Measurements from ENCODE around the gene TIMP2.

Gene TIMP2

DNA sequence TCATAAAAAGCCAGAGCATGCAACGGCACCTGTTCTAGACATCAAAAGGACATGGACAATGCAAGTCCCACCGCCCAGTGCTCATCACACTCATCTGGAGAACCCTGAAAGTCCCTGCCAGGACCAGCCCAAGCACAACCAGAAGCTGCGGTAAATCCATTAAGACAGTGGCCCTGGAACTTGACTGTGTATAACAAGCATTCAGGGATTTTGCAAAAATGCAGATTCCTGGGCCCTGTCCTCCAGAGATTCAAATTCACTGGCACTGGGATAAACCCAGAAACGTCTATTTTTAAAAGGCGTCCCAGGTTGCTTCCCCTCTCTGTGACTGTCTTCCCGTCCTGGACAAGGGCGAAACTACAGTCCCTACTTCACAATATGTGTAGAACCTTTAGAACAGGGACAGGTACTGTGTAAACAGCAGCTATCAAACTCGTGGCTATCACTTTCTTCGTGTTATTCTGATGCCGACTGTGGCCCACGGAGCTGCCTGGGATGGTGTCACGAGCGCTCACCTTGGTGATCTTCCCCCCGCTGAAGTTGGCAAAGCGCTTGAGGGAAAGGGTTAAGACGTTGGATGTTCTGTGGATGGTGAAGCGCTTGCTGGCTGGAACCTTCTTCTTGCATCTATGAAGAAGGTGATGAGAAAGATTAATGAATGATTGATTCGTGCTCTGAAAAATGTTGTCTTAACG lies 106.9 kb downstream of the TIMP2 start:
- TF ChIP-seq, protein P1, sequence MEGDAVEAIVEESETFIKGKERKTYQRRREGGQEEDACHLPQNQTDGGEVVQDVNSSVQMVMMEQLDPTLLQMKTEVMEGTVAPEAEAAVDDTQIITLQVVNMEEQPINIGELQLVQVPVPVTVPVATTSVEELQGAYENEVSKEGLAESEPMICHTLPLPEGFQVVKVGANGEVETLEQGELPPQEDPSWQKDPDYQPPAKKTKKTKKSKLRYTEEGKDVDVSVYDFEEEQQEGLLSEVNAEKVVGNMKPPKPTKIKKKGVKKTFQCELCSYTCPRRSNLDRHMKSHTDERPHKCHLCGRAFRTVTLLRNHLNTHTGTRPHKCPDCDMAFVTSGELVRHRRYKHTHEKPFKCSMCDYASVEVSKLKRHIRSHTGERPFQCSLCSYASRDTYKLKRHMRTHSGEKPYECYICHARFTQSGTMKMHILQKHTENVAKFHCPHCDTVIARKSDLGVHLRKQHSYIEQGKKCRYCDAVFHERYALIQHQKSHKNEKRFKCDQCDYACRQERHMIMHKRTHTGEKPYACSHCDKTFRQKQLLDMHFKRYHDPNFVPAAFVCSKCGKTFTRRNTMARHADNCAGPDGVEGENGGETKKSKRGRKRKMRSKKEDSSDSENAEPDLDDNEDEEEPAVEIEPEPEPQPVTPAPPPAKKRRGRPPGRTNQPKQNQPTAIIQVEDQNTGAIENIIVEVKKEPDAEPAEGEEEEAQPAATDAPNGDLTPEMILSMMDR (IDR thresholded peaks at IDR 0.05; ENCODE audit: insufficient read depth, low read length, poor library complexity, severe bottlenecking): no peak
- DNase-seq (ENCODE audit: extremely low read depth, insufficient read length): no peak
- Histone ChIP-seq H3K27me3 (replicated peaks; ENCODE audit: control insufficient read depth, insufficient read depth, low read length) (no peaks in the 10 kb centered on the region), H3K36me3 (ENCODE audit: control insufficient read depth, insufficient read depth, low read length) (peaks cover 46% of the 10 kb centered on the region), H3K4me3 (replicated peaks; ENCODE audit: low read depth, low read length) (no peak overlapping the region)

DNA sequence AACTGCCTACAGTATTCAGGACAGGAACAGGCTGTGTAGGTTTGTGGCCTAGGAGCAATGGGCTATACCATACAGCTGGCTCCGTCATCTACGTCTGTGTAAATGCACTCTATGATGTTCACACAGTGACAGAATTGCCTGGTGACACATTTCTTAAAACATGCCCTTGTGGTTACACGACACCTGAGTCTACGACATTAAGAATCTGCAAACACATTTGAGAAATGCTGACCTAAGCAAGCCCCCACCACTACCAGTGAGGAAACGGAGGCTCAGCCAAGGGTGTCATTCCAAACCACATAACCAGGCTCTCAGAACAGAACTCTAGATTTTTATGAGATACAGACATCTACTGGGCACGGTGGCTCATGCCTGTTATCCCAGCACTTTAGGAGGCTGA lies 108.1 kb downstream of the TIMP2 start:
- TF ChIP-seq, protein P1 (IDR thresholded peaks at IDR 0.05; ENCODE audit: insufficient read depth, low read length, poor library complexity, severe bottlenecking): no peak
- H3K27me3 ChIP-seq (replicated peaks; ENCODE audit: control insufficient read depth, insufficient read depth, low read length): no peaks in the 10 kb centered on the region
- no peak overlapping the region for H3K4me3 ChIP-seq (replicated peaks; ENCODE audit: low read depth, low read length)
- no peak for DNase-seq (ENCODE audit: extremely low read depth, insufficient read length)
- peaks cover 45% of the 10 kb centered on the region for H3K36me3 ChIP-seq (ENCODE audit: control insufficient read depth, insufficient read depth, low read length)

GRCh38 chr17:78815696-78816095 lies 109.5 kb downstream of the TIMP2 start:
- Histone ChIP-seq H3K4me3 (replicated peaks; ENCODE audit: low read depth, low read length) (no peak overlapping the region), H3K36me3 (ENCODE audit: control insufficient read depth, insufficient read depth, low read length) (peaks cover 41% of the 10 kb centered on the region), H3K27me3 (replicated peaks; ENCODE audit: control insufficient read depth, insufficient read depth, low read length) (no peaks in the 10 kb centered on the region)
- DNase-seq (ENCODE audit: extremely low read depth, insufficient read length): no peak
- TF ChIP-seq, protein P1 (IDR thresholded peaks at IDR 0.05; ENCODE audit: insufficient read depth, low read length, poor library complexity, severe bottlenecking): no peak

GRCh38 chr17:78812855-78813254 lies 112.3 kb downstream of the TIMP2 start:
- Histone ChIP-seq H3K36me3 (ENCODE audit: control insufficient read depth, insufficient read depth, low read length) (peaks cover 29% of the 10 kb centered on the region), H3K27me3 (replicated peaks; ENCODE audit: control insufficient read depth, insufficient read depth, low read length) (no peaks in the 10 kb centered on the region)

DNA sequence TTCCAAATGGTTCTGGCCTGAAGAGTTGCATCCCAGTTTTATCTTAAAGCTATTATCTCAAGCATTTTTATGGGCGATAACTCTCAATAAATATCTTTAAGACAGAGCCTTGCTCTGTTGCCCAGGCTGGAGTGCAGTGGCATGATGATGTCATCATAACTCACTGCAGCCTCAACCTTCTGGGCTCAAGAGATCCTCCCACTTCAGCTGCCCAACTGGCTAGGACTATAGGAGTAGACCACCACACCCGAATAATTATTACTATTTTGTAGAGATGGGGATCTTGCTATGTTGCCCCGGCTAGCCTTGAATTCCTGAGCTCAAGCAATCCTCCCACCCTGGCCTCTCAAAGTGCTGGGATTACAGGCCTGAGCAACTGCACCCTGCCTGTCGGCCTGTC lies 117.0 kb downstream of the TIMP2 start:
- Histone ChIP-seq H3K4me3 (replicated peaks; ENCODE audit: low read depth, low read length) (no peak overlapping the region), H3K36me3 (ENCODE audit: control insufficient read depth, insufficient read depth, low read length) (peaks cover 42% of the 10 kb centered on the region), H3K27me3 (replicated peaks; ENCODE audit: control insufficient read depth, insufficient read depth, low read length) (no peaks in the 10 kb centered on the region)
- TF ChIP-seq, protein P1 (IDR thresholded peaks at IDR 0.05; ENCODE audit: insufficient read depth, low read length, poor library complexity, severe bottlenecking): no peak
- DNase-seq (ENCODE audit: extremely low read depth, insufficient read length): no peak

More at GRCh38 chr17:78812855-78813254, 112.3 kb downstream of the TIMP2 start:
- H3K4me3 ChIP-seq (replicated peaks; ENCODE audit: low read depth, low read length): no peak overlapping the region
- TF ChIP-seq, protein P1 (IDR thresholded peaks at IDR 0.05; ENCODE audit: insufficient read depth, low read length, poor library complexity, severe bottlenecking): no peak
- DNase-seq (ENCODE audit: extremely low read depth, insufficient read length): no peak

Data from GM06990 (cell line).